Stomach smooth muscle (tissue), 2 donors: ENCODE data around the gene SHISA9.

Experiments used
- H3K27ac ChIP-seq: one replicate; pipeline ENCODE4 v1.7.0; 2013; ENCODE audit warnings: mild to moderate bottlenecking, low read length, inconsistent platforms
- H3K27me3 ChIP-seq, 2 donors: one replicate each; pipeline ENCODE4 v1.7.0; 2013; ENCODE audit warnings: low read length in 2 of 2; ENCODE audit not compliant: insufficient read depth in 2 of 2, control insufficient read depth in 1 of 2
- H3K36me3 ChIP-seq, 2 donors: one replicate each; pipeline ENCODE4 v1.7.0; 2013; ENCODE audit warnings: low read length in 2 of 2; ENCODE audit not compliant: control insufficient read depth in 2 of 2, insufficient read depth in 2 of 2
- H3K4me1 ChIP-seq: one replicate; pipeline ENCODE4 v1.7.0; 2013; ENCODE audit warnings: low read length; ENCODE audit not compliant: control insufficient read depth, insufficient read depth
- H3K4me3 ChIP-seq, 2 donors: one replicate each; pipeline ENCODE4 v1.7.0; 2013; ENCODE audit warnings: low read length in 2 of 2
- H3K9ac ChIP-seq, 2 donors: one replicate each; pipeline ENCODE4 v1.7.0; 2013; ENCODE audit warnings: low read length in 2 of 2, mild to moderate bottlenecking in 1 of 2
- H3K9me3 ChIP-seq, 2 donors: one replicate each; pipeline ENCODE4 v1.7.0; 2013; ENCODE audit warnings: low read length in 2 of 2; ENCODE audit not compliant: control insufficient read depth in 2 of 2
- donor health status: healthy.
- donor health status: Pancreatic carcinoma.

Gene SHISA9

DNA sequence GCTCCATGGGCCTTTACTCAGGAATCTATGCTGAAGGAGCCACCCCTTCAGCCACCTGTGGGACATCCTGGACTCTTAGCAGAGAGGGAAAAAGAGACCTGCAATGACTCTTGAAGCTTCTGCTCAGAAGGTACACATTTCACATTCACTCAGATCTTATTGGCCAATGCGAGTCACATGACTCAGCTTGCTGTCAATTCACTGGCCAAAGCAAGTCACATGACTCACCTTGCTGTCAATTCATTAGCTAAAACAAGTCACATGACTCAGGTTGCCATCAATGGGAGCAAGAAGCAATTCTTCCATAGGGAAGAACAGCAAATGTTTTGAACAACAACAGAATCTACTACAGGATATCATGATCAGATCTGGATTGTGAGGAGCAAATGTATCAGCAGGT lies 233.4 kb downstream of the SHISA9 start:
- H3K36me3 ChIP-seq: no peaks in the 10 kb centered on the region
- H3K9ac ChIP-seq: no peak overlapping the region
- H3K27me3 ChIP-seq: no peaks in the 10 kb centered on the region
- H3K4me3 ChIP-seq: no peak overlapping the region
- no peaks in the 10 kb centered on the region for H3K4me1 ChIP-seq
- peaks cover 3 to 4% of the 10 kb centered on the region in 2 donors for H3K9me3 ChIP-seq
- H3K27ac ChIP-seq: no peak overlapping the region

DNA sequence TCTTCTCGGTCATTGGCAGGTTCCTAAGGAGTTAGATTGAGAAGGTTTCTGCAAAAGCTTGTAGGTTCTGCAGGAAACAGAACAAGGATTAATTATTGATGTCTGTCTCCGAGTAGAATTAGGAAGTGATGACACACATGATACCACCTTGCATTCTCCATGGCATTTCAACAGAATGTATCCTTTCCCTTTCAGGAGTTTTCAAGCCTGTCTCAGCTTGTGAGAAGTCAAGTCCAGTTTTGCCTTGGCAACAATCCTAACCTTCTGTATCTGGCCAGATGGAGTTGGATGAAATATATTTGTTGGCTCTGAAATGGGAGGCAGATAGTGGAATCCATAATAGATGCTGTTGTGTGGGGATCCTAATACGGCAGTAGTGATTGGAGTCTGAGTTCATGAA lies 235.5 kb downstream of the SHISA9 start:
- Histone ChIP-seq H3K36me3 (no peaks in the 10 kb centered on the region), H3K27me3 (no peaks in the 10 kb centered on the region), H3K4me1 (no peaks in the 10 kb centered on the region), H3K27ac (no peak overlapping the region), H3K9me3 (peaks cover 3 to 4% of the 10 kb centered on the region in 2 donors), H3K9ac (no peak overlapping the region), H3K4me3 (no peak overlapping the region)

DNA sequence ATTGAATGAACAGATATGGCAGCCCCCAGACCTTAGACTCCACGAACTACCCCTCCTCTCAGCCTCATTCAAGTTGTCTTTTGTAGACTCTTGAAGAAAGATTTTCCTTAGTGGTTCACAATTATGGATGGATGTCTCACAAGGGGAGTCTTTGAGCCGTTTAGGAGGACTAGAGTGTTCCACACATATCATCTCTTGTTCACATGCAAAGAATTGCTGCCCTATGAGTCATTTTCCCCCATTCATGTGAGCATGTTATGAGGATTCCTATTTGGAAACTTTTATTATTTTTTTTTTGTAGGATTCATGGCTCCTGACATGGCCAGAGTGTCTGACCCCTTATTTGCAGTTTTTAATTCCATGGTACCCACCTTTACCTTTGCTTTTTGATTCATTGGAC lies 237.1 kb downstream of the SHISA9 start:
- Histone ChIP-seq H3K9me3 (peaks cover 3 to 4% of the 10 kb centered on the region in 2 donors), H3K4me3 (no peak overlapping the region), H3K9ac (no peak overlapping the region), H3K36me3 (no peaks in the 10 kb centered on the region), H3K27ac (no peak overlapping the region), H3K27me3 (peaks cover 0 to 2% of the 10 kb centered on the region in 2 donors), H3K4me1 (no peaks in the 10 kb centered on the region)

DNA sequence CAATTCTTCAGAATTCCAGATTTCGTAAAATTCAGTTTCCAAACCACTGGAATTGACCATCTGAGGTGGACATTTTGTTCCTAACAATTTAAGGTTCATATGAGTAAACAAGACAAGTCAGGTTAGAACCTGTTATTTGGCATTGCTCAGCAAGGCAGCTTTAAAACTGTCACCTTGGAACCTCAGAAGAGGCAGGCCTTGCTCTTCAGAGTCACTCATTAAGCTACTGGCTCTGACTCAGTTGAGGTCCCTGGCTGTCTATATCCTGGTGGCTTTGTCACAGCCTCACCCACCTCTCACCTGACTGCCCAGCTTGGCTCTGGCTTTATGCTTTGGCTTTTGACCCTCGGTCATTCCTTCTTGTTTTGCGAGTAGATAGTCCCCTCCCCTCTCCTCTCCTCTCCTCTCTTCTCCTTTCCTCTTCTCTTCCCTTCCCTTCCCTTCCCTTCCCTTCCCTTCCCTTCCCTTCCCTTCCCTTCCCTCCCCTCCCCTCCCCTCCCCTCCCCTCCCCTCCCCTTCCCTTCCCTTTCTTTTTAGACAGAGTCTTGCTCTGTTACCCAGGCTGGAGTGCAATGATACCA lies 238.4 kb downstream of the SHISA9 start:
- Histone ChIP-seq H3K27ac (no peak overlapping the region), H3K27me3 (peaks cover 0 to 2% of the 10 kb centered on the region in 2 donors), H3K4me1 (no peaks in the 10 kb centered on the region), H3K36me3 (no peaks in the 10 kb centered on the region), H3K9me3 (peaks cover under 1 to 3% of the 10 kb centered on the region in 2 donors), H3K9ac (no peak overlapping the region), H3K4me3 (no peak overlapping the region)

DNA sequence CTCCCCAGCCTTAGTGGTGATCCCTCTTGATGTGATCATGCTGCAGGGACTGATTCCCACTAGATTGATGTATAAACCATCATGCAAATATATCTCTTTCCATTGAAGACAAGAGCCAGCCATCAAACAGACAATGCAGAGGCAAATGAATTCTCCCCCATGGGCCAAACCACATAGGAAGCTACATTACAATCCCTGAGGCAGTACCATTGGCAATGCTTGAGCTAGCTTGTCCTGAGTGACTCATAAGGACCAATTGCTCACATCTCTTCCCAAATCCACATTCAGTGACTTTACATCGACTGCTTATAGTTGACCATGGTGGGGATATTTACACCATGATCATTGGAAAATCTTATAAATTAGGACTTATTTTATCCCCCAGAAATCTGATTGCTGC lies 242.2 kb downstream of the SHISA9 start:
- H3K4me1 ChIP-seq: no peaks in the 10 kb centered on the region
- H3K36me3 ChIP-seq: no peaks in the 10 kb centered on the region
- no peak overlapping the region for H3K4me3 ChIP-seq
- no peak overlapping the region for H3K27ac ChIP-seq
- no peak overlapping the region for H3K9ac ChIP-seq
- H3K27me3 ChIP-seq: peaks cover 0 to 2% of the 10 kb centered on the region in 2 donors
- no peaks in the 10 kb centered on the region for H3K9me3 ChIP-seq

DNA sequence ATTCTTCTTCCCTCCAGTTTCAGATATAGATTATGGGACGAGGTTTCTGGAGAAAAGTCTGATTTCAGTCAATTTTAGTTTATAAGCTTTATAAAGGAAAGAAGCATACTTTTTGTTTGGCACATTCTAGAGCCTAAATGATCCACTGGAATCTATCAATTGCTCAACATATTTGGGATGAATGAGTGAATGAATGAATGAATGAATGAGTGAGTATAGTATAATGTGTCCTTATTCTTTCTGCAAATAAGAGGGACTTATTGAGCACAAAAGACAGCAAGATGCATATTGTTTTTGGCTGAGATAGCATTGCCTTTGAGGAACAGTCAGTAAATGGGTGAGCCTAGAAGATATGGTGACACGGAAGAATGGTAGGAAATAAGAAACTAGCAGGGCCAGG lies 245.4 kb downstream of the SHISA9 start:
- no peaks in the 10 kb centered on the region for H3K36me3 ChIP-seq
- peaks cover 0 to 2% of the 10 kb centered on the region in 2 donors for H3K27me3 ChIP-seq
- H3K27ac ChIP-seq: no peak overlapping the region
- no peaks in the 10 kb centered on the region for H3K4me1 ChIP-seq
- H3K9me3 ChIP-seq: no peaks in the 10 kb centered on the region
- no peak overlapping the region for H3K9ac ChIP-seq
- no peak overlapping the region for H3K4me3 ChIP-seq

DNA sequence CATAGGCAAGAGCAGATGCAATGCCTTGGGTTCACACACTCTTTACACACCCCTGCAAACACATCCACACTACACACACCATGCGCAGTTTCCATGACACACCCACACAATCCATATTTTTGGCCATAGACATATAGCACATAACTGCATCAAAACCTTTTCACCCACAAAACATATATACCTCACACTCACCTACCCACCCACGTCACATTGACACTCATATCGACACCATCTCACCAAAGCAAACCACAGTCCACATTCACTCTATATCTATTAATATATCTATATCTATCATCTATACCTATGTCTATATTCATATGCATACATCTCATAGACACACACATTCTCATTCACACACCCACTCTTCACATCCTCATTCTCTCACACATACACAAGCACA lies 246.9 kb downstream of the SHISA9 start:
- no peak overlapping the region for H3K4me3 ChIP-seq

DNA sequence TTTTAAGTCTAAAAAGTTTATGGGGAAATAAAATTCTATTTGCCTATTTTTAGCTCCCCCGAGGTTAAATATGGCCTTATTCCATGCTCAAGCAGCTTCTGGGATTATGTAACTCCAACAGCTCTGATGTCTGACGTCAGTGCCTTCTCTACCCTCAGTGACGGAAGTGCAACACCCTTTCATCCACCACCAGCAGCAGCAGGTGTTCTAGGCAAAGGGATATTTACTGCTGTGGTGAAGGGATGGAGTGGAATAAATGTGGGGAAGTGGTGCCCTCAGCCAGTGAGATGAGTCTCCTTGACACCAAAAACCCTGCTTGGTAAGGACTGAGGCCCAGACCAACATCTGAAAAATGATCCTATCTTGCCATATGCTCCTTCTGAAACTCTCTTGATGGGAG lies 247.4 kb downstream of the SHISA9 start:
- Histone ChIP-seq H3K9me3 (no peaks in the 10 kb centered on the region), H3K27me3 (no peaks in the 10 kb centered on the region), H3K27ac (no peak overlapping the region), H3K9ac (no peak overlapping the region), H3K4me1 (no peaks in the 10 kb centered on the region), H3K36me3 (no peaks in the 10 kb centered on the region), H3K4me3 (no peak overlapping the region)

More for the DNA sequence above, 246.9 kb downstream of the SHISA9 start:
- Histone ChIP-seq H3K27me3 (no peaks in the 10 kb centered on the region), H3K27ac (no peak overlapping the region), H3K4me1 (no peaks in the 10 kb centered on the region), H3K9ac (no peak overlapping the region), H3K9me3 (no peaks in the 10 kb centered on the region), H3K36me3 (no peaks in the 10 kb centered on the region)

DNA sequence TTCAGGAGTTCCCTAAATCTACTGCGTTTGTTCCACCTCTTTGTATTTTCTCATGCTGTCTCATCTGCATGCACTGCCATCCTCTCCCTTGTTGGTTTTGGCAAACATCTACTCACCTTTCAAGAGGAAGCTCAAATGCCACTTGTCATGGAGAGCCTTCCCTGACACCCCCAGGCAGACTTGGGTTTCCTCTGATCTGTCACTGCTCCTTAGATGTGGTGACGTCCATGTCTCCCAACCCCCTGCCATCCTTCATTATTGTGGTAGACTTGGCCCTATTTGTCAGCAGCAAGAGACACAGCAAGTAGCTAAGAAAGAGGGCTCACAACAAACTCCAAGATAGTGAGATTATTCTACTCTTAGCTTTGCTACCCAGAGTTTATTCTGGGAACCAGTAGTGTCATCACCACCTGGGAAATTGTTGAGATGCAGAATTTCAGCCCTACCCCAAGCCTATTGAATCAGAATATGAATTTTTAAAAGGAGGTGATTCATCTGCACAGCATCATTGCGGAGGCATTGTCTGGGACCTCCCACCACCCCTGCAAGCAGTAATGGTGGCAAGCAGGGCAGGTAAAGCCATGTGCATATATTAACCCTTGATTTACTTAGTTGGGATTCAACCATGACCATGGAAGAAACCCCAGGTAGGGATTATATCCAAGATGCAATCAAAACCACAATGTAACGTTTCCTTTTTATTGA lies 248.9 kb downstream of the SHISA9 start:
- Histone ChIP-seq H3K27ac (no peak overlapping the region), H3K27me3 (no peaks in the 10 kb centered on the region), H3K36me3 (no peaks in the 10 kb centered on the region), H3K9me3 (no peaks in the 10 kb centered on the region), H3K4me3 (no peak overlapping the region), H3K9ac (no peak overlapping the region), H3K4me1 (no peaks in the 10 kb centered on the region)

DNA sequence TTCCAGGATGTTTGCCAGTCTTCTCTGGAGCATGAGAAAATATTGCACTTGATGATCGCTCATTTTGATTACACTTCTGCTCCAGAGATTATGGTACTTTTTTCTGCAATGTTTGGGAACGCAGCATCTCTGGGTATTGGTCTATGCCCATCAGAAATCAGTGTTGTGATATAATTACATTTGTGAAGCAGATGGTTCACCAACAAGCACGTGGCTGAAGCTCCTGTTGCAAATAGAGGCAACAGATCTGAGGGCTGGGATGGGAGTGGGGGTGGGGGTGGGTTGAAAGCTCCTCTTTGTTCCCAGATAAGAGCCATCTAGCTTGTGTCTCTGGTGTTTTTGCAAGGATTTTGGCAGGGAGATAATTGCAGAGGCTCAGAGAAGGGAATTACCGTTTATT lies 252.3 kb downstream of the SHISA9 start:
- Histone ChIP-seq H3K27ac (no peak overlapping the region), H3K9ac (no peak overlapping the region), H3K27me3 (no peaks in the 10 kb centered on the region)

DNA sequence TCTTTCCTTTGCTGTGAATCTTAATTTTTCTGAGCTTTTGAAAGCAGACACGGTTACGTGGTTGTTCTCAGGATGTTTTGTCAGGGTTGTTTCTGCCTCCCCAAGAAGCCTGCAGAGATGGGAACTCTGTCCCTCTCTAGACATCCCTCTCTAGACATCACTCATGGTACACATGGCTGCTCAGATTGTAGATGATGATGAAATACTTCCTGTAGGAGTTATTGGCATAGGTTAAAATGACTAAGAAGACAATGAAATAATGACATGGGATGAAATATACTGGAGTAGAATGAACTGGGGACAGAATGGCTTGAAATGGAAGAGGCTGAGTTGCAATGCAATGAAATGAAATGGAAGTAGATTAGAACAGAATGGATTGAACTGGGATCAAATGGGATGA lies 253.4 kb downstream of the SHISA9 start:
- Histone ChIP-seq H3K9ac (no peak overlapping the region), H3K27ac (no peak overlapping the region), H3K4me3 (no peak overlapping the region), H3K9me3 (no peaks in the 10 kb centered on the region), H3K36me3 (no peaks in the 10 kb centered on the region), H3K4me1 (no peaks in the 10 kb centered on the region), H3K27me3 (no peaks in the 10 kb centered on the region)

More for the DNA sequence above, 252.3 kb downstream of the SHISA9 start:
- Histone ChIP-seq H3K4me1 (no peaks in the 10 kb centered on the region), H3K4me3 (no peak overlapping the region), H3K9me3 (no peaks in the 10 kb centered on the region), H3K36me3 (no peaks in the 10 kb centered on the region)
